ENCODE results near the gene SPNS1. TPM values are rescaled to one million over a fixed set of nuclear protein-coding genes. Genes with fewer than 3 reads are reported as not detected.

Gene SPNS1
- total RNA-seq, 1 donor from 2014 or later: 17.9 TPM

GRCh38 chr16:29014561-29015069 is 40.0 kb downstream of the SPNS1 start:
- intact Hi-C loops (cut with micrococcal nuclease): no loop called here
- DNase-seq: no peak
- no peak for ATAC-seq

- ATAC-seq: no peak
- no peak for DNase-seq
- intact Hi-C loops (cut with micrococcal nuclease): no loop called here
These were observed 47.6 kb downstream of the SPNS1 start for GRCh38 chr16:29022196-29022595.

GRCh38 chr16:29023279-29024277 is 49.0 kb downstream of the SPNS1 start:
- intact Hi-C loops (cut with micrococcal nuclease): no loop called here
- no peak for DNase-seq
- ATAC-seq: no peak

GRCh38 chr16:29024278-29024677 is 49.7 kb downstream of the SPNS1 start:
- ATAC-seq (no peak), DNase-seq (no peak)
- intact Hi-C loops (cut with micrococcal nuclease): no loop called here

DNA sequence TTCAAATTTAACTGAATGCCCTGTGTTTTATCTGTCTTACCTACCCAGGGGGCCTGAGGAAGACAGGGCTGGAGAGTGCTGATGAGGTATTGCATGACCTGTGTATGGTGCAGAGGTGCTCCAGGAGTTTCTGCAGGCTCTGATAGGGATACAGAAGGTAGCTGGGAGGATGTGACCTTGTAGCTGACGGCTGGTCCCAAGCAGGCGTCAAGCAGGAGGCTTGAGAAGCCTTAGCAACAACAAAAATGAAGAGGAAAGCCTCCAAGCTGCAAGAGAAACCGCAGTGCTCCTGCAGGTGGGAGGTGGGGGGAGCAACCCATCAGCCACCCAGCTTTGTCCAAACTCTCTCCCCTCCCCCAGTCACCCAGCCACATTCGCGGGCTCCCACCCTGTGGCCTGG is 50.6 kb downstream of the SPNS1 start:
- ATAC-seq: no peak
- DNase-seq: no peak
- intact Hi-C loops (cut with micrococcal nuclease): no loop called here

DNA sequence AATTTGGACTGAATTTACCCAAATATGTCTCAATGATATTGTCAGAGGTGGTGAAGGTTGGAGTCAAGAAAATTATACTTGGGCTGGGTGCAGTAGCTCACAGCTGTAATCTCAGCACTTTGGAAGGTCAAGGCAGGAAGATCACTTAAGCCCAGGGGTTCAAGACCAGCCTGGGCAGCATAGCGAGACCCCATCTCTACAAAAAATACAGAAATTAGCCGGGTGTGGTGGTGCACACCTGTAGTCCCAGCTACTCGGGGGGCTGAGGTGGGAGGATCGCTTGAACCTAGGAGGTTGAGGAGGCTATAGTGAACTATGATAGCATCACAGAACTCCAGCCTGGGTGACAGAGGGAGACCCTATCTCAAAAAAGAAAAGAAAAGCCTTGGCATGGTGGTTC is 51.2 kb downstream of the SPNS1 start:
- intact Hi-C loops (cut with micrococcal nuclease): no loop called here
- DNase-seq (no peak), ATAC-seq (no peak)

- ATAC-seq: no peak
These were observed 54.0 kb downstream of the SPNS1 start for GRCh38 chr16:29028457-29029167.

GRCh38 chr16:29029168-29029994 is 54.8 kb downstream of the SPNS1 start:
- DNase-seq: no peak
- no peak for ATAC-seq
- intact Hi-C loops (cut with micrococcal nuclease): no loop called here

More at GRCh38 chr16:29028457-29029167, 54.0 kb downstream of the SPNS1 start:
- intact Hi-C loops (cut with micrococcal nuclease): no loop called here
- no peak for DNase-seq

DNA sequence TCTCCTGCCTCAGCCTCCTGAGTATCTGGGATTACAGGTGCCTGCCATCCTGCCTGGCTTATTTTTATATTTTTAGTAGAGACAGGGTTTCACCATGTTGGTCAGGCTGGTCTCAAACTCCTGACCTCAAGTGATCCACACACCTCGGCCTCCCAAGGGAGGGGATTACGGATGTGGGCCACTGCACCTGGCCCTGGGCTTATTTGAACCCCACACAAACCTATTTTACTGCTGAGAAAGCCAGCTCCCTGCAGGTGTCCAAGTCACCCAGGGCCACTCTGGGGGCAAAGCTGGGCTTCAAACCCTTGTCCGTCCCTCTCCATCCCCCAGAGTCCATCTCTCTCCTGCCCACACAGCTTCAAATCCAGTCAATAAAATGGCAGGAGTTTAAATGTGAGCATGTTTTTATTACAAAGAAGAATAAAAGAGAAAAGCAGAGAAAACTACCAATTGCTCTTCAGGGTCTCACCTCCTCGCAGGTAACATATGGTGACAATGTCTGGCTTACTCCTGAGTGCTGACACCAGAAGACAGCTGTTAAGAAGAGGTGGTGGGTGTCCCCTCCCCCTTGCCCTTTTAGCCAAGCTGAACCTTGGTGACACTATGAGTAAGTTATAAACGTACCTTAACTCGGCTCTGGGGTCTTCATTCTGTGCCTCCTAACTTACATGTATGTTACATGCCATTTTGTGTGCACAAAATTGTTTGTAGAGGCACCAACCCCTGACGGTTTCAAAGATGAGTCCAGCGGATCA is 55.7 kb downstream of the SPNS1 start:
- no peak for DNase-seq
- ATAC-seq: no peak

More for the DNA sequence above, 55.7 kb downstream of the SPNS1 start:
- intact Hi-C loops (cut with micrococcal nuclease): no loop called here

Other genes with a start within 250 kb of the SPNS1 start
- 0.30 TPM for gene NPIPB9, start 223.0 kb upstream of the SPNS1 start, total RNA-seq
- 55.3 TPM for gene ATXN2L, start 151.8 kb upstream of the SPNS1 start, total RNA-seq
- 254 TPM for gene TUFM, start 128.4 kb upstream of the SPNS1 start, total RNA-seq
- 46.1 TPM for gene SH2B1, start 110.9 kb upstream of the SPNS1 start, total RNA-seq
- gene ATP2A1, start 96.3 kb upstream of the SPNS1 start, total RNA-seq: 0.45 TPM
- gene RABEP2, start 49.5 kb upstream of the SPNS1 start, total RNA-seq: 20.5 TPM
- not detected for gene CD19, start 42.8 kb upstream of the SPNS1 start, total RNA-seq
- gene NFATC2IP, start 23.8 kb upstream of the SPNS1 start, total RNA-seq: 20.1 TPM
- 1.6 TPM for gene LAT, start 10.3 kb downstream of the SPNS1 start, total RNA-seq

All from left ventricle myocardium superior (tissue), 1 donor.